Gastroesophageal sphincter (tissue), 3 donors: ENCODE data around the gene AMACR.

Source experiments
- POLR2AphosphoS5 ChIP-seq: sonication (generic); formaldehyde crosslinking; IDR thresholded peaks from one replicate; pipeline ENCODE4 v1.6.1; 2017; ENCODE audit warnings: antibody characterized with exemption
- TF ChIP-seq, protein P1 (sequence below), 4 experiments: fragments of 200-600 bp in 2 of 4; fragments of 450-650 bp in 2 of 4; sonication (generic) in 1 of 4; IDR thresholded peaks; one replicate each; pipeline ENCODE4 v1.5.1; 2017 to 2019; ENCODE audit warnings: antibody characterized with exemption in 4 of 4, mild to moderate bottlenecking in 2 of 4, moderate library complexity in 2 of 4

GRCh38 chr5:33981408-33982162, 26.3 kb downstream of the AMACR start:
- TF ChIP-seq POLR2AphosphoS5, result no peak
- TF ChIP-seq, protein P1, sequence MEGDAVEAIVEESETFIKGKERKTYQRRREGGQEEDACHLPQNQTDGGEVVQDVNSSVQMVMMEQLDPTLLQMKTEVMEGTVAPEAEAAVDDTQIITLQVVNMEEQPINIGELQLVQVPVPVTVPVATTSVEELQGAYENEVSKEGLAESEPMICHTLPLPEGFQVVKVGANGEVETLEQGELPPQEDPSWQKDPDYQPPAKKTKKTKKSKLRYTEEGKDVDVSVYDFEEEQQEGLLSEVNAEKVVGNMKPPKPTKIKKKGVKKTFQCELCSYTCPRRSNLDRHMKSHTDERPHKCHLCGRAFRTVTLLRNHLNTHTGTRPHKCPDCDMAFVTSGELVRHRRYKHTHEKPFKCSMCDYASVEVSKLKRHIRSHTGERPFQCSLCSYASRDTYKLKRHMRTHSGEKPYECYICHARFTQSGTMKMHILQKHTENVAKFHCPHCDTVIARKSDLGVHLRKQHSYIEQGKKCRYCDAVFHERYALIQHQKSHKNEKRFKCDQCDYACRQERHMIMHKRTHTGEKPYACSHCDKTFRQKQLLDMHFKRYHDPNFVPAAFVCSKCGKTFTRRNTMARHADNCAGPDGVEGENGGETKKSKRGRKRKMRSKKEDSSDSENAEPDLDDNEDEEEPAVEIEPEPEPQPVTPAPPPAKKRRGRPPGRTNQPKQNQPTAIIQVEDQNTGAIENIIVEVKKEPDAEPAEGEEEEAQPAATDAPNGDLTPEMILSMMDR (IDR thresholded peaks at IDR 0.05), result no peak
